ENCODE measurements around the gene ADAMTS19. TPM values are rescaled to one million over a fixed set of nuclear protein-coding genes. Genes with fewer than 3 reads are reported as not detected.

The ADAMTS19 gene
- total RNA-seq, 2 experiments from 2014 or later: not detected

- ChIA-PET CTCF (no interaction called here), POLR2A (no interaction called here)
- Mint-ChIP-seq H3K4me1 (ENCODE audit: low read depth) (no peaks in the 10 kb centered on the region), H3K27me3 (no peaks in the 10 kb centered on the region), H3K36me3 (ENCODE audit: low read depth) (no peaks in the 10 kb centered on the region), H3K9me3 (no peaks in the 10 kb centered on the region), H3K4me3 (no peak overlapping the region), H3K27ac (no peak overlapping the region)
- intact Hi-C loops (cut with micrococcal nuclease): no loop called here
- ATAC-seq (no peak), DNase-seq (no peak)
- TF ChIP-seq CTCF (IDR thresholded peaks at IDR 0.05): no peak
These were observed 256.1 kb downstream of the ADAMTS19 start for GRCh38 chr5:129716235-129716634.

- no peak for ATAC-seq
- Mint-ChIP-seq H3K4me3 (no peak overlapping the region), H3K27ac (no peak overlapping the region), H3K27me3 (no peaks in the 10 kb centered on the region), H3K4me1 (ENCODE audit: low read depth) (no peaks in the 10 kb centered on the region), H3K9me3 (no peaks in the 10 kb centered on the region), H3K36me3 (ENCODE audit: low read depth) (no peaks in the 10 kb centered on the region)
- no peak for DNase-seq
- POLR2A ChIA-PET: no interaction called here
- CTCF ChIA-PET: no interaction called here
- TF ChIP-seq CTCF (IDR thresholded peaks at IDR 0.05): no peak
- intact Hi-C loops (cut with micrococcal nuclease): no loop called here
These were observed 256.6 kb downstream of the ADAMTS19 start for GRCh38 chr5:129716651-129717050.

GRCh38 chr5:129717751-129718310 lies 257.7 kb downstream of the ADAMTS19 start:
- ATAC-seq (no peak), DNase-seq (no peak)
- Mint-ChIP-seq H3K27me3 (no peaks in the 10 kb centered on the region), H3K27ac (no peak overlapping the region), H3K36me3 (ENCODE audit: low read depth) (no peaks in the 10 kb centered on the region), H3K4me3 (no peak overlapping the region), H3K9me3 (no peaks in the 10 kb centered on the region), H3K4me1 (ENCODE audit: low read depth) (no peaks in the 10 kb centered on the region)
- ChIA-PET POLR2A (no interaction called here), CTCF (no interaction called here)
- intact Hi-C loops (cut with micrococcal nuclease): no loop called here
- TF ChIP-seq CTCF (IDR thresholded peaks at IDR 0.05): no peak

- CTCF ChIA-PET: no interaction called here
- Mint-ChIP-seq H3K36me3 (ENCODE audit: low read depth) (no peaks in the 10 kb centered on the region), H3K4me1 (ENCODE audit: low read depth) (no peaks in the 10 kb centered on the region), H3K27ac (no peak overlapping the region), H3K27me3 (no peaks in the 10 kb centered on the region), H3K9me3 (no peaks in the 10 kb centered on the region), H3K4me3 (no peak overlapping the region)
- POLR2A ChIA-PET: no interaction called here
- DNase-seq (no peak), ATAC-seq (no peak)
- intact Hi-C loops (cut with micrococcal nuclease): no loop called here
- TF ChIP-seq CTCF (IDR thresholded peaks at IDR 0.05): no peak
These were observed 258.5 kb downstream of the ADAMTS19 start for GRCh38 chr5:129718471-129719090.

GRCh38 chr5:129724222-129724621 lies 264.1 kb downstream of the ADAMTS19 start:
- no peak overlapping the region for H3K27ac Mint-ChIP-seq
- no peaks in the 10 kb centered on the region for H3K4me1 Mint-ChIP-seq (ENCODE audit: low read depth)
- H3K4me3 Mint-ChIP-seq: no peak overlapping the region
- no peaks in the 10 kb centered on the region for H3K36me3 Mint-ChIP-seq (ENCODE audit: low read depth)
- no peaks in the 10 kb centered on the region for H3K27me3 Mint-ChIP-seq
- intact Hi-C loops (cut with micrococcal nuclease): no loop called here
- DNase-seq: no peak
- CTCF ChIA-PET: no interaction called here
- no peak for ATAC-seq
- POLR2A ChIA-PET: no interaction called here
- TF ChIP-seq CTCF (IDR thresholded peaks at IDR 0.05): no peak
- H3K9me3 Mint-ChIP-seq: no peaks in the 10 kb centered on the region

Data from activated CD8-positive, alpha-beta T cell treated with anti-CD3 and anti-CD28 coated beads for 36 hours (primary cell).